ENCODE results near the gene MLANA. TPM values are rescaled to one million over a fixed set of nuclear protein-coding genes. Genes with fewer than 3 reads are reported as not detected.

Gene MLANA
- total and polyA plus RNA-seq, 7 donors: 0.03 TPM; not detected in 6

DNA sequence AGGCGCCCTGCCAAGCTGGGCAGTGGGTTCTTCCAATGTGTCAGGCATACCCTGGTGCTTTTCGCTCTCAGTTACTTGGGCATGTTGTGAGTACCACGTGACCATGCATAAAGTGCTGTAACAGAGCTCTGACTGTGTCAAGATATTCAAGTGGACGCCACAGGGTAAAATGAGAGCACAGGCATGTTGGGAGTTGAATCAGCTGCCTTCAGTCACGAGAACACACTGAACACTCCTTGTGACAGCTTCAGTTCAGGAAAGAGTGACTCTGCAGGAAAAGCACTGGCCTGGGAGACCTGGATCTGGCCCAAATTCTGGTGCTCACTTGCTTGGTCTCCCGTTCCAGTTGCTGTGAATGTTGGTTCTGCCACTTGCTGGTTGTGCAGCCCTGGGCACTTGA is 5.1 kb downstream of the MLANA start:
- TF ChIP-seq, protein P1, sequence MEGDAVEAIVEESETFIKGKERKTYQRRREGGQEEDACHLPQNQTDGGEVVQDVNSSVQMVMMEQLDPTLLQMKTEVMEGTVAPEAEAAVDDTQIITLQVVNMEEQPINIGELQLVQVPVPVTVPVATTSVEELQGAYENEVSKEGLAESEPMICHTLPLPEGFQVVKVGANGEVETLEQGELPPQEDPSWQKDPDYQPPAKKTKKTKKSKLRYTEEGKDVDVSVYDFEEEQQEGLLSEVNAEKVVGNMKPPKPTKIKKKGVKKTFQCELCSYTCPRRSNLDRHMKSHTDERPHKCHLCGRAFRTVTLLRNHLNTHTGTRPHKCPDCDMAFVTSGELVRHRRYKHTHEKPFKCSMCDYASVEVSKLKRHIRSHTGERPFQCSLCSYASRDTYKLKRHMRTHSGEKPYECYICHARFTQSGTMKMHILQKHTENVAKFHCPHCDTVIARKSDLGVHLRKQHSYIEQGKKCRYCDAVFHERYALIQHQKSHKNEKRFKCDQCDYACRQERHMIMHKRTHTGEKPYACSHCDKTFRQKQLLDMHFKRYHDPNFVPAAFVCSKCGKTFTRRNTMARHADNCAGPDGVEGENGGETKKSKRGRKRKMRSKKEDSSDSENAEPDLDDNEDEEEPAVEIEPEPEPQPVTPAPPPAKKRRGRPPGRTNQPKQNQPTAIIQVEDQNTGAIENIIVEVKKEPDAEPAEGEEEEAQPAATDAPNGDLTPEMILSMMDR (IDR thresholded peaks at IDR 0.05): no peak
- intact Hi-C loops (cut with DNase I): no loop called here
- ATAC-seq: peak in 3 of 4 donors; percentile 77 to 87 (median 77)
- DNase-seq: peak in 1 of 2 donors; percentile 57
- 42 to 74% (median 52%) methylated on average over 6 of the region's 6 CpGs for WGBS, 3 donors
- Histone ChIP-seq H3K4me3 (no peak overlapping the region), H3K27me3 (ENCODE audit: insufficient read depth in 3 of 3, low read length in 2 of 3) (no peaks in the 10 kb centered on the region), H3K4me1 (no peaks in the 10 kb centered on the region), H3K9me3 (no peaks in the 10 kb centered on the region), H3K36me3 (ENCODE audit: insufficient read depth in 1 of 2, low read depth in 1 of 2) (peaks cover 0 to 22% of the 10 kb centered on the region in 2 donors), H3K27ac (peak overlapping the region; percentile 49)

DNA sequence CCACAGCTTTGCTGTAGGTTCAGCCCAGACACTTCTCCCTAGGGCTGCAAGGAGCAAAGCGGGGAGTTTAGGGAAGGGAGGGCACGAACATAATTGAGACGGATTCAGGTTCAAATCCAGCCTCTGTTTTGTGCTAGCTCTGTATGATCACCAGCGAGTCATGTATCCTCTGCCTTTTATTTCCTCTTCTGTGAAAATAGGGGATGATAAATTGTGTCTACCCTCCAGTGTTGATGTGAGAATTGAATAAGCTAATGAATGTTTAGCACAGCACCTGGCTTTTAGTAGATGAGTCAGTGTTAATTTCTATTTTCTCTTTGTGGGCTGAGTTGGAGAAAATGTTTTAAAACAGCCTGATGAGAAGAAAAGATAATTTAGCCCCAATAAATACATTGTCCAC is 6.2 kb downstream of the MLANA start:
- Histone ChIP-seq H3K4me3 (no peak overlapping the region), H3K9me3 (no peaks in the 10 kb centered on the region), H3K27me3 (ENCODE audit: insufficient read depth in 3 of 3, low read length in 2 of 3) (no peaks in the 10 kb centered on the region), H3K36me3 (ENCODE audit: insufficient read depth in 1 of 2, low read depth in 1 of 2) (peaks cover 0 to 25% of the 10 kb centered on the region in 2 donors), H3K27ac (no peak overlapping the region), H3K4me1 (no peaks in the 10 kb centered on the region)
- TF ChIP-seq, protein P1 (IDR thresholded peaks at IDR 0.05): no peak
- no peak for ATAC-seq
- intact Hi-C loops (cut with DNase I): no loop called here
- WGBS, 3 donors: 95 to 97% (median 96%) methylated on average over 4 of the region's 4 CpGs
- no peak for DNase-seq

DNA sequence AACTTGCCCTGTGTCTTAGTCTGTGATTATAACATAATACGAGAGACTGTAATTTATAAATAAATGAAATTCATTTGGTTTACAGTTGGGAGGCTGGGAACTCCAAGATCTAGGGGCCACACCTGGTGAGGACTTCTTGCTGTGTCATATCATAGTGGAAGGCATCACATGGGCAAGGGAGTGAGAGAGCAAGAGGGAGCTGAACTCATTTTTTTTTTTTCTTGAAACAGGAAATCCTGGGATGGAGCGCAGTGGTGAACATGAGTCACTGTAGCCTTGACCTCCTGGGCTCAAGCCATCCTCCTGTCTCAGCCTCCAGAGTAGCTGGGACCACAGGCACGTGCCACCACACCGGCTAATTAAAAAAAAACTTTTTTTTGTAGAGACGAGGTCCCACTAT is 7.2 kb downstream of the MLANA start:
- Histone ChIP-seq H3K36me3 (ENCODE audit: insufficient read depth in 1 of 2, low read depth in 1 of 2) (peaks cover 0 to 34% of the 10 kb centered on the region in 2 donors), H3K27me3 (ENCODE audit: insufficient read depth in 3 of 3, low read length in 2 of 3) (no peaks in the 10 kb centered on the region), H3K4me3 (no peak overlapping the region), H3K27ac (no peak overlapping the region), H3K4me1 (no peaks in the 10 kb centered on the region), H3K9me3 (no peaks in the 10 kb centered on the region)
- TF ChIP-seq, protein P1 (IDR thresholded peaks at IDR 0.05): no peak
- DNase-seq (no peak), ATAC-seq (no peak)
- 93 to 99% (median 95%) methylated on average over 5 of the region's 5 CpGs for WGBS, 3 donors
- intact Hi-C loops (cut with DNase I): no loop called here

- WGBS, 3 donors: 76 to 89% (median 78%) methylated on average over 2 of the region's 2 CpGs
- TF ChIP-seq, protein P1 (IDR thresholded peaks at IDR 0.05): no peak
- H3K9me3 ChIP-seq: no peaks in the 10 kb centered on the region
- H3K27me3 ChIP-seq (ENCODE audit: insufficient read depth in 3 of 3, low read length in 2 of 3): no peaks in the 10 kb centered on the region
- H3K27ac ChIP-seq: no peak overlapping the region
- H3K36me3 ChIP-seq (ENCODE audit: insufficient read depth in 1 of 2, low read depth in 1 of 2): peaks cover 0 to 47% of the 10 kb centered on the region in 2 donors
- ATAC-seq (no peak), DNase-seq (no peak)
- H3K4me1 ChIP-seq: no peaks in the 10 kb centered on the region
- intact Hi-C loops (cut with DNase I): no loop called here
- H3K4me3 ChIP-seq: no peak overlapping the region
Measured at GRCh38 chr9:5899292-5899691, 8.6 kb downstream of the MLANA start.

DNA sequence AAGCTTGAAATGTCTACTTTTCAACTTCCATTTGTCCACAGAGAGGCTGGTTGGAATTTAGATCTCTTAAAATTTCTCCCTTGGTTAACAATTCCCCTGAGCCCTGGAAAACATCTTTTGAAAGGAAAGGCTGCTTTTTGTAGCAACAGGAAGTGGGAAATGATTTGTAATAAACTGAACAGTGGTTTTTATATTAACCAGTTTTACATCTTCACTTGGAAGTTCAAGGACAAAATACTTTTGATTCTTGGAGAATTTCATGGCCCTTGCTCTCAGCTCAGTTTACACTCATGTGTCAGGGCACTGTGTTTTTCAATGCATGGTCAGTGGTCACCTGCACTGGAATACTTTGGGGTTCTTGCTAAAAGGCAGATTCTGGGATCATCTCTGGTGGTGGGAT is 9.9 kb downstream of the MLANA start:
- intact Hi-C loops (cut with DNase I): no loop called here
- Histone ChIP-seq H3K27me3 (ENCODE audit: insufficient read depth in 3 of 3, low read length in 2 of 3) (no peaks in the 10 kb centered on the region), H3K27ac (no peak overlapping the region), H3K4me3 (no peak overlapping the region), H3K9me3 (no peaks in the 10 kb centered on the region), H3K4me1 (no peaks in the 10 kb centered on the region), H3K36me3 (ENCODE audit: insufficient read depth in 1 of 2, low read depth in 1 of 2) (peaks cover 0 to 58% of the 10 kb centered on the region in 2 donors)
- DNase-seq: no peak
- ATAC-seq: no peak
- TF ChIP-seq, protein P1 (IDR thresholded peaks at IDR 0.05): no peak
